NCI-H82 treated with DMSO at 0.1 percent for 48 hours (cell line): ENCODE data around the gene RGS9BP.
"Not testable (repeated sequence)": the region's sequence is repeated elsewhere in the genome, so short reads cannot be mapped to it uniquely, and the experiment has no call there.

Experiments used
- DNase-seq: peaks from one replicate; lab custom pipeline; 2025; ENCODE audit not compliant: unreplicated experiment; lab: John Stamatoyannopoulos, UW

Gene RGS9BP

DNA sequence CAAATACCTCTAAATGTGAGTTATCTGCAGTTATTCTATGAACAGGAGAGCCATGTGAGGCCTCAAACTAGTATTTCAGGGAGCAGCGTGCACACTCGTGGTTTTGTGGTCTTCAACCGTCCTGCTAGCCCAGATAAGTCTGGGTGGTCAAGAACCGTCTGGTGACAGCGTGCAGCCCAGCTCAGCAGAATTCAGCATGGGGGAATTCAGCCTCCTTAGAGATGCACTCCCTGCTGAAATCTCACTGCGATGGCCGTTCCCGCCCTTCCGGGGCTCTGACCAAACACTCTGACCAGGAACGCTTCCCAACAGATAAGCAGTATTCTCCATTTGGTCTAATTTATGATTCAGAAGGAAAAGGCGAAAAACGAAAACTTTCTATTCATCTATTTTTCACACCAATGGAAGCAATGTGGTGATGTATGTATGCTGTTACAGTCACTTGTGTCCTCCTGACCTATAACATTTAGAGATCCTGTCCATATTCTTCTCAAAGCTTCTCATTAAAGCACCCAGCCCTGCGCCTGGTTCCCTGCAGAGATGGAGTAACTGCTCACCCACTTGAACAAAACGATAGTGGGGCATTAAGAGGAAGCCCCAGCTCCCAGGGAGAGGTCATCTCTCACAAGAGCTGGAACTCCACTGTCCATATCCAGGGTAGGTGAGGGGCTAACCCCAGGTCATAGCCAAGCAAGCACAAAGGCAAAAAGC lies 3.6 kb upstream of the RGS9BP start:
- no peak for DNase-seq

DNA sequence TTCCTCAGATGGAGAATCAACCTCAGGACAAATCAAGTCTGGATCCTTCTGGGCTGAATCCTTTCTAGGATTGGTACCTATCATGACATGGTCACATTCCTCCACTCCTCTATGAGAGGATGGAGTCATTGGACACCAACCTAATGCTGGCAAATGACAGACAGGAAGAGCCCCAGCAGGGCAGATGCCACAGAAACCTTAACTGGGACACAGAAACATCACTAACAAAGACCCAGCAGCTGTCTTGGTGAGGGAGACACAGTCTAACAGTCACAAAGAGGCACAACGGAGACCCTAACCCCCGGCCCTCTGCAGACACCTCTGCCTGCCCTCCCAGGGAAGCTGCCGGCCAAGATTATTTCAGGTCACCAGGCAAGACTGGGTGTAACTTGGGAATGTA lies 2.8 kb upstream of the RGS9BP start:
- DNase-seq, result no peak

DNA sequence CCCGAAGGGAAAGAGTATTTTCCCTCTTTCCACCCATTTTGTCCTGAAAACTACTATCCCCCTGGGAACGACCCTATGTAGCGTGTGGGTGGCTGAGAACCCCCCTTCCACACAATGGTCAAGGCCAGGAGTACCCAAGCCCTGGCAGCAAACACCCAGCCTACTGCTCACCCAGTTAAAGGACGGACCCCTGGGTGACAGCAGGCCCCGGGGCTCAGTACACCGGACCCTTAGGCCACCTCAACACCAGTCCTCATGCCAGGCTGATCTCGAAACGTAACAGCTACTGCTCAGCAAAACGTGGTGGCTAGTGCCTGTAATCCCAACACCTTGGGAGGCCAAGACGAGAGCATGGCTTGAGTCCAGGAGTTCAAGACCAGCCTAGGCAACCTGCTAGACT lies 2.1 kb upstream of the RGS9BP start:
- no peak for DNase-seq

DNA sequence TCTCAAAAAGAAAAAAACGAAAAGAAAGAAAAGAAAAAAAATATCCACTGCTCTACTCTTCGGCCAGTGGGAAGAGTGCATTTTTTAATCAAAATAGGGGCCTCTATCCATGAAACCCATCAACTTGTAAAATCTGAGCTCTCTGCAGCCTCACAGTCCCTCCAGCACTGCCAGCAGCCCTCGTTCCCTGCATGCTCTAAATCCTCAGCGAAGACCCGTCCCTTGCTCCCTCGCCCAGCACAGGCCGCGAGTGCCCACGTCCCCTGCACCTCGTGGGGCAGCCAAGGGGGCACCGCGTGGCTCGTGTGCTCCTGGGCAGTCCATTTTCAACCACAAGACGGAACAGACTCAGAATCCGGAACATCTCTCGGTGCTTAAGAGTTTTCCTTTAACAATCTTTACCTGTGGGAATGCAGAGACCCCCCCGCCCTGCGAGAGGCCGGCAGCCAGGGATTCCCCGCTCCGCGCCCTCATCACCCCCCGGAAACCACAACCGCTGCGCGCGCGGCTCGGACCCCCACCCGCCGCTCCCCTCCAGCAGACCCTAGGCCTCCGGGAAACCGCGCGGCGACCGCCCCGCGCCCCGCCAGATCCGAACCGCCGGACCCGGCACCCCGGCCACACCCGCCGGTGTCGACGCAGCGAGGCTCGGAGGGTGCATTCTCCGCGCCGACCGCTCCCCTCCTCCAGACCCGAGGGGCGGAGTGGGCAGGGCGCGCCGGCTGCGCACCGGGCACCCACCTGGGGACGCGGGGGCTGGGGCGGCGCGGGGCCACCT lies 1.3 kb upstream of the RGS9BP start:
- no peak for DNase-seq

DNA sequence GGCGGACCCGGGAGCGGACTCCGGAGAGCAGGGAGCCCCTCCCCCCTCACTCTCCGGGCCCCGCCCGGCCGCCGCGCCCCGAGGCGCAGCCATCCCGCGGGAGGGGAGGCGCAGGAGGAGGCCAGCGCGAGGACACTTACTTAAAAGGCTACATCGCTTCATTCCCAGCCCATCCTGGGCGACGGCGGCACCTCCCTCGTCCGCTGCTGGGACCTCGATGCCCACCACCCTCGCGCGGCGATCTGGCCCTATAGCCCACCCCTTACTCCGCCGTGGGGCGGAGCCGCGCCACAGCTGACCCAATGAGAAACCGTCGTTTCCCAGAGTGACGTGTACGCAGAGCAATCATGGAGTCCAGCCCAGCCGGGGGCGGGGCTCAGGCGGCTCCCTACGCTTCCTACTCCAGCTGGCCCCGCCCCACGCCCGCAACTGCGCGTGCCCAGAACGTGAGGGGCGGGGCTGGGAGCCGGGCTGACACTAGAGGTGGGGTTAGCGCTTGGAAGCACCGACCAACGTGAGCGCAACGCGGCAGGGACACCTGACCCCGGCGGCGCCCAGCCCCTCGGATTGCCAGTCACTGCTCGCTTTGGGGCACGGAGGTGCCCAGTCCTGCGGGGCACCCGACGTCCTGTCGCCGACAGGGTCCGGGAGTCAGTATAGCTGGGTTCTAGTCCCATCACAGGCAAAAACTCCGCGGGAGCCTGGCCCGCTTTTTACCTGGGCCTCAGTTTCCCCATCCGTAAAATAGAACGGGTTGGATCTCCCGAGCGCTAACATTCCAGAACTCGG lies 523 bp upstream of the RGS9BP start, which contains the start of gene ANKRD27:
ANKRD27 (minus strand) TSS at position 250 of the 789 bp plus-strand sequence. CDS start 16,165 bp downstream, outside the sequence.
- DNase-seq, result peak; percentile 97

DNA sequence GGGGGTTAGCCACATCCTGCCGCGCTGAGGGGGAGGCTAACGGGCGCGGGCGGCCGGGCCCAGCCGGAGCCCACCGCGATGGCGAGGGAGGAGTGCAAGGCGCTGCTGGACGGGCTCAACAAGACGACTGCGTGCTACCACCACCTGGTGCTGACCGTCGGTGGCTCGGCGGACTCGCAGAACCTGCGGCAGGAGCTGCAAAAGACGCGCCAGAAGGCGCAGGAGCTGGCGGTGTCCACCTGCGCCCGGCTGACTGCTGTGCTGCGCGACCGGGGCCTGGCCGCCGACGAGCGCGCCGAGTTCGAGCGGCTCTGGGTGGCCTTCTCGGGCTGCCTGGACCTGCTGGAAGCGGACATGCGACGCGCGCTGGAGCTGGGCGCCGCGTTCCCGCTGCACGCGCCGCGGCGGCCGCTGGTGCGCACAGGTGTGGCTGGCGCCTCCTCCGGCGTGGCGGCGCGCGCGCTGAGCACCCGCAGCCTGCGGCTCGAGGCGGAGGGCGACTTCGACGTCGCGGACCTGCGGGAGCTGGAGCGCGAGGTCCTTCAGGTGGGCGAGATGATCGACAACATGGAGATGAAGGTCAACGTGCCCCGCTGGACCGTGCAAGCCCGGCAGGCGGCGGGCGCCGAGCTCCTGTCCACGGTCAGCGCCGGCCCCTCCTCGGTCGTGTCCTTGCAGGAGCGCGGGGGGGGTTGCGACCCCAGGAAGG lies 692 bp downstream of the RGS9BP start:
- no peak for DNase-seq

DNA sequence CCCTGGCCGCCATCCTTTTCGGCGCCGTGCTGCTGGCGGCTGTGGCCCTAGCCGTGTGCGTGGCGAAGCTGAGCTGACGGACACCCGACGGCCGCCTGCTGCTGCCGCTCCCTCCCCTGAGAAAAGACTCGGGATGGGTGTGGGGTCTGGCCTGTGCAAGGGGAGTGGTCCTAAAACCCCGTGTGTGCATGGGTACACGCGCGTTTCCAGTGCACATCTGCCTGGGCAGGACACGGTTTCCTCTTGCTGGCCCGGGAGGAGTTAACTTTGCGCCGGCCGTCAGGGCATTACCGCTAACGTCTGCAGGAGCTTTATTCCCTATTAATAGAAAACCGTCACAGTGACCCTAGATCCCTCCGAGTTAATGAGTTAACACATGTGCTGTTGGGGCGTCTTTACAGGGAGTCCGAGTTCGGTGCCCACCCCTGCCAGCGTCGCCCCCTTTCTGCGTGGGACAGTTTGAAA lies 1.3 kb downstream of the RGS9BP start:
- DNase-seq, result no peak

DNA sequence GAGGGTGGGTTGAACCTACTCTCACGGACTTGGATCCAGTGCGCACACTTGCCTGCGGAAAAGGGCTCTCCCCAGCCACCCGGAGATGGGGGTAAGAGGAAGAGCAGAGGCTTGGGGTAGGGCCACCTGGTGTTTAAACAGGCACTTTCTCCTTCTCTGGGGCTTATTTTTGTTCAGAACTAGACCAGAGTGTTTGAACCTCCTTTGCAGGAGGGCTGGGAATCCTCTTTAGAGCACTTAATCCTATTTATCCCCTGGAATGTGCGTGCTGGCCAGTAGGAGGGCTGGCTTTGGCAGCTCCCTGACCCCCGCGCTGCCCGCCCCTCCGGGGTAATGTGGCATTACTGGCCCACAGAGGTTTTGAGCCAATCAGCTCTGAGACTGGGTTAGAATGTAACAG lies 2.0 kb downstream of the RGS9BP start:
- peak; percentile 100 for DNase-seq

DNA sequence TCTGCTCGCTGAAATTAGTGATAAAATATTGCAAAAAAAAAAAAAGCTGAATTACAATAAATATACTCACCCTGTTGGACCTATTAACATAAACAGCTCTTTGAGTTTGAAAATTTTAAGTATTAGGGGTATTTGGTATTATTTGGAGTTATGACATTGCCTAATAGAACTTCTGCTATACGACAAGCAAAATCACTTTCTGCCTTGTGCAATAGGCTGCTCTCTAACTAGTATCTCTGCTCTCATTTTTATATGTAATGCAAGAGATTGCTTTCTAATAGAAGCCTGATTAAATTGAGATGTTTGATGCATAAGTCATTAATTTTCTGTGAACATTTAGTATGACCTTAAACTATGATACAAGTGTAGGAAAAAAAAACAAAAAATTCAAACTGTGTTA lies 5.3 kb downstream of the RGS9BP start:
- DNase-seq, result no peak

DNA sequence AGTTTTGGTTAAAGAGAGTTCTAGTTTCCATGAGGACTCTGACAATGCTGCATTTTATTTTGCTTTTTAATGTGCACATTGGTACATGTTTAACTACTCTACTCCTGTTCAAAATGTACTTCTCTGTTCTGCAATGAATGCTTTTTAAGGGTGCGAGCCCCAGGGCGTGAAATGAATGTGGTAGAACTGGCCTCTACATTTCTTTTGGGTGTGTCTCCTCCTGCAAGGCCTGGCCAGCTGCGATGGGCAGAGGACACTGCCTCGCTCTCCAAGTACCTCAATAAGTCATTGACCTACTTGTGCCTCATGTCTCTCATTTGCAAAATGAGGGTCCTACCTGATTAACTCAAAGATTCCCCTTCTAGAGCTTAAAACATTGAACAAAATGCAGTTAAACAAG lies 6.7 kb downstream of the RGS9BP start:
- DNase-seq, result no peak

DNA sequence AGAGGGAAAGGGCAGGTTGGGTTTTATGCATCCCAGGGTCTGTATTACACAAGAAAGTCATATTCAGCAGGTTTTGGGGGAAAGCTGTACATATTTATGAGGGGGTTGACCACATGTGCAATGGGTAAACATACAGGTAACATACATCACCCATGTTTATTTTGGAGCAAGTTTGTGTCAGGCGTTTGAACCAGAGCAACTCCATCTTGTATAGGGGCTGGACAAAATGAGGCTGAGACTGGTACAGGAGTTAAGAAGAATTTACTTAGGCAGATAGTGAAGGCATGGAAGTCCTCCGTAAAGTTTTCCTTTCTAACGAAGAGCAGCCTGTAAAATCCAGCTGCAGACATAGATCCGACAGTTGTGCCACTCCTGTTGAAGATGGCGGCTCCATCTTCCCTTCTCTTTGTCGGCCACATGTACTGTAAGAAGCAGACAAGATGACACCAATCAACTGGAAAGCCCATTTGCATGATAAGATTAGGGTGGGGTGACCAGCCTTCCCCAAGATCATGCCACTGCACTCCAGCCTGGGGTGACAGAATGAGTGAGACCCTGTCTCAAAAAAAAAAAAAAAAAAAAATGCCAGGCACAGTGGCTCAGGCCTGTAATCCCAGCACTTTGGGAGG lies 11.3 kb downstream of the RGS9BP start:
- DNase-seq, result no peak

DNA sequence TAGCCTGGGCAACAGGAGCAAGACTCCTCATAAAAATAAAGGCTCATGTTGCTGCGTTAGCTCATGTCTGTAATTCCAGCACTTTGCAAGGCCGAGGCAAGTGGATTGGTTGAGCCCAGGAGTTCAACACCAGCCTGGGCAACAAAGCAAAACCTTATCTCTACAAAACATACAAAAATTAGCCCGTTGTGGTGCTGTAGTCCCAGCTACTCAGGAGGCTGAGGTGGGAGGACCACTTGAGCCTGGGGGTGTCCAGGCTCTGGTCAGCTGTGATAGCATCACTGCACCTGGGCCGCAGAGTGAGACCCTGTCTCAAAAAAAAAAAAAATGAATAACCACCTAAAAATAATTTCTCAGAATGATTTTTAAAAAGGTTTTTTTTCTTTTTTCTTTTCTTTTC lies 12.0 kb downstream of the RGS9BP start:
- no peak for DNase-seq

DNA sequence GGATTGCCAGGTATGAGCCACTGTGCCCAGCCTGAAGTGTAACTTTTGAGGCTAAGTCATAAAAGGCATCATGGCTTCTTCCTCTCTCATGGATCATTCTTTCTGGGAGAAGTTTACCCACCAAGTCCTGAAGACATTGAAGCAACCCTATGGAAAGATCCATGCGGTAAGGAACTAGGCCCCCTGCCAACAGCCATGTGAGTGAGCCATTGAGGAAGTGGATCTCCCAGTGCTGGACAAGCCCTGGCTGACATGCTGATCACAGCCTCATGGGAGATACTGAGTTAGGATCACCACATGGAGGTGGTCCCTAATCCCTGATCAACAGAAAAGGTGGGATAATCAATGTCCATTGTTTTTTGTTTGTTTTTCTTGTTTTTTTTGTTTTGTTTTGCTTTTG lies 12.7 kb downstream of the RGS9BP start:
- no peak for DNase-seq

DNA sequence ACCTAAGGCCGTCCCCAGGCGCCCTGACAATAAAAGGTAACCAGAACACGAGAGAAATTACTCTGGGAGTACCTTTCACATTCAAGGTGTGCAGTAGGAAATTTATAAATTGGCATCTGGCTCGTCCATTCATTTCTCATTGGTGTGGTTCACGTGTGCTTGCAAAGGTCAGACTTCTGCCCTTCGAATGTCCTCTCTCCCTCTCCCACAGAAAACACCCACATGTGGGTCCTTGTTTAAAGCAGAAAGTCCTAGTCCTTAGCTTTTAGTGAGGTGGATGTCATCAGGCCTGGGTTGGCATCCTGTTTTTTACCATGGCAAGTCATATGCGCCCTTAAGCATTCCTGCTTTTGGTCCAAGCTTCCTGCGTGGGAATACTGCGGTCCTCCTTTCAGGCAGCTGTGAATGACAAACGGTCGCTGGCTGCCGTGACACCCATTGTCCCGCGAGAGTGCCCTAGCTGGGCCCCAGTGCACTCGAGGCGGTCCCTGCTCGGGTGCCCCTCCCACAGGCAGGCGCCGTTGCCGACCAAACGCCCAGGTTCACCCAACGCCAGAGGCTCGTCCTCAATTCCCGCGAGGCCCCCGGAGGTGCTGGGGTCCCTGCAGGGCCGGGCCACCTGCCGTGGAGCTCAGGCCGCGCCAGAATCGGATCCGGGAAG lies 15.8 kb downstream of the RGS9BP start, which contains the start of gene NUDT19:
NUDT19 (plus strand) TSS at position 531 of the 661 bp plus-strand sequence. CDS start 140 bp downstream, outside the sequence.
- DNase-seq, result peak; percentile 68

DNA sequence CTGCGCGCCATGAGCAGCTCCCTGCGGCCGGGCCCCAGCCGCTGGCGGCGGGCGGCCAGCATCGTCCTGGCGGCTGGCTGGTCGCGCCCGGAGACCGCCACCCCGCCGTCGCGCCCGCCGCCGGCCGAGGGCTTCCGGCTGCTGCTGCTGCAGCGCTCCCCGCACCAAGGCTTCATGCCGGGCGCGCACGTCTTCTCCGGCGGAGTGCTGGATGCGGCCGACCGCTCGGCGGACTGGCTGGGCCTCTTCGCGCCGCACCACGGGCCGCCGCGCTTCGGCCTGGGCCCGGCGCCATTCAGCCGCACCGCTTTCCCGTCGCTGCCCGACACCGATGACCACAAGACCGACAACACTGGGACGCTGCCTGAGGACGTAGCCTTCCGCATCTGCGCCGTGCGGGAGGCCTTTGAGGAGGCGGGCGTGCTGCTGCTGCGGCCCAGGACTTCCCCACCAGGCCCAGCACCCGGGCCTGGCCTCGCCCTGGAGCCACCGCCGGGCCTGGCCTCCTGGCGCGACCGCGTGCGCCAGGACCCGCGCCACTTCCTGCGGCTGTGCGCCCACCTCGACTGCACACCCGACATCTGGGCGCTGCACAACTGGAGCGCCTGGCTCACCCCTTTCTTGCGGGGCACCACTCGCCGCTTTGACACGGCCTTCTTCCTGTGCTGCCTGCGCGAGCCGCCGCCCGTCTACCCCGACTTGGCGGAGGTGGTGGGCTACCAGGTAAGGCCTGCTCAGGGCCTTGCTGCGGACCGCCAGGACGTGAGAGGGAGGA lies 16.5 kb downstream of the RGS9BP start:
- DNase-seq, result no peak

DNA sequence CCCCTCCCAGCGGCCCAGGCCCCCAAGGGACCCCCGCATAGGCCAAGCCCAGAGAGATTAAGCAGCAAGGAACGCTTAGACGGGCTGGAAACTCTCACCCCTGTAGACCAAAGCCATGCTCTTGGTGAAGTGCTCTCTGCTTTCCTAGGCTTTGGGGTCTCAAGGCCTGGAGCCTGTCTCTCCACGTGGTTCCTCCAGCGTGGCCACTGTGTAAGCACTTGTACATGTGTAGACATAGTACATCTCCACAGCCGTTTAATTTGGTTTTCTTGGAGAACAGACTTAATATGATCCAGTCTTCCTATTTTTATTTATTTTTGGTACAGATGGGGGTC lies 17.0 kb downstream of the RGS9BP start:
- DNase-seq, result no peak

DNA sequence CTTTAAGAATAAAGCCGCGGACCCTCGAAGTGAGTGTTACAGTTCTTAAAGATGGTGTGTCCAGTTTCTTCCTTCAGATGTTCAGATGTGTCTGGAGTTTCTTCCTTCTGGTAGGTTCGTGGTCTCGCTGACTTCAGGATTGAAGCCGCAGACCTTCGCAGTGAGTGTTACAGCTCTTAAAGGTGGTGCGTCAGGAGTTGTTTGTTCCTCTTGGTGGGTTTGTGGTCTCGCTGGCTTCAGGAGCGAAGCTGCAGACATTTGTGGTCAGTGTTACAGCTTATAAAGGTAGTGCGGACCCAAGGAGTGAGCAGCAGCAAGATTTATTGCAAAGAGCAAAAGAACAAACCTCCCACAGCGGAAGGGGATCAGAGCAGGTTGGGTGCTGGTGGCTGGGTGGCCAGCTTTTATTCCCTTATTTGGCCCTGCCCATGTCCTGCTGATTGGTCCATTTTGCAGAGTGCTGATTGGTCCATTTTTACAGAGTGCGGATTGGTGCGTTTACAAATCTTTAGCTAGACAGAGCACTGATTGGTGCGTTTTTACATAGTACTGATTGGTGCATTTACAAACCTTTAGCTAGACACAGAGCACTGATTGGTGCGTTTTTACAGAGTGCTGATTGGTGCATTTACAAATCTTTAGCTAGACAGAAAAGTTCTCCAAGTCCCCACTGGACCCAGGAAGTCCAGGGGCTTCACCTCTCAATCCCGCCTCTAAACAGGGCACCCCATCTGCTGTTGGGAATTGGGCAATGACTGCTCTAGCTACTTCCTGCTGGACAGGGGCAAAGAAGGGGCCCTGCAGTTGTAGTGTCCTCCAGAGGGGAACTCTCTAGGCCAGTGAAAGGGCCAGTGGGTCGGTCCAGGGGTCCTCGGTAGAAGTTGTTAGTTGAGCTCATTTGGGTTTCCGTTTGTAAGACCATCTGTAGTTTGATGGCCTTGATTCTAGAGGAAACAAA lies 17.8 kb downstream of the RGS9BP start:
- DNase-seq, result not testable (repeated sequence)

DNA sequence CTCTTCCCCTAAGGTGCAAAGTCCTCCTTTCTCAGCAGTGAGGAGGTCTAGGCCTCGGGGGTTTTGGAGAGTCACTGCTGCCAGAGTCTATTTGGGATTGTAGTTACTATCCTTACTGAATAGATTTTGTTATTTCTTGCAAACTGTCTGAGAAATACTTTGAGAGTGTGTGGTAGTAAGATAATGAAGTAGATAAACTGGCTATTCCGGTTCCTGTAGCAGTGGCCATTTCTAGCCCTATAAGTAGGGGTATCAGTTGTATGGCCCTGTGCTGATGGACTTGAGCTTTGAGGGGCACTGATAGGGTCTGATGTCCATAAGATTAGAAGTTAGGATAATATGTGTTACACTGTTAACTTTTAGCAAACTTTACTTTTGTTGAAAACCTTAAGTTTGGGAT lies 18.7 kb downstream of the RGS9BP start:
- not testable (repeated sequence) for DNase-seq
